ENCODE data around the gene PSAT1.
"Not testable (repeated sequence)": the region's sequence is repeated elsewhere in the genome, so short reads cannot be mapped to it uniquely, and the experiment has no call there.

PSAT1 gene

GRCh38 chr9:78296893-78297671 lies at the start of gene PSAT1:
PSAT1 (plus strand) TSS chr9:78297125; CDS start chr9:78297211, 86 bp downstream.
- DNase-seq, result peak; percentile 62 to 94 (median 89)

- DNase-seq, result no peak
These were observed 48.3 kb upstream of the PSAT1 start for GRCh38 chr9:78248635-78249034.

GRCh38 chr9:78249542-78249941 lies 47.4 kb upstream of the PSAT1 start:
- DNase-seq, result no peak

GRCh38 chr9:78252616-78253015 lies 44.3 kb upstream of the PSAT1 start:
- no peak for DNase-seq

GRCh38 chr9:78253285-78253684 lies 43.6 kb upstream of the PSAT1 start:
- no peak for DNase-seq

GRCh38 chr9:78261403-78262001 lies 35.4 kb upstream of the PSAT1 start:
- no peak for DNase-seq

- DNase-seq, result no peak
These were observed 34.3 kb upstream of the PSAT1 start for GRCh38 chr9:78262655-78263054.

GRCh38 chr9:78267889-78268288 lies 29.0 kb upstream of the PSAT1 start:
- DNase-seq, result no peak

GRCh38 chr9:78269784-78270183 lies 27.1 kb upstream of the PSAT1 start:
- no peak for DNase-seq

- no peak for DNase-seq
These were observed 24.6 kb upstream of the PSAT1 start for GRCh38 chr9:78272307-78272706.

- DNase-seq, result no peak
These were observed 23.2 kb upstream of the PSAT1 start for GRCh38 chr9:78273761-78274160.

GRCh38 chr9:78278177-78278777 lies 18.6 kb upstream of the PSAT1 start:
- no peak for DNase-seq

GRCh38 chr9:78278801-78279200 lies 18.1 kb upstream of the PSAT1 start:
- DNase-seq, result no peak

GRCh38 chr9:78280982-78281668 lies 15.8 kb upstream of the PSAT1 start:
- peak in 30 of 51 donors; percentile 6 to 59 (median 40) for DNase-seq

GRCh38 chr9:78284181-78284580 lies 12.7 kb upstream of the PSAT1 start:
- not testable (repeated sequence) for DNase-seq

GRCh38 chr9:78286125-78286524 lies 10.8 kb upstream of the PSAT1 start:
- no peak for DNase-seq

- no peak for DNase-seq
These were observed 10.0 kb upstream of the PSAT1 start for GRCh38 chr9:78286946-78287388.

- DNase-seq, result no peak
These were observed 8.6 kb upstream of the PSAT1 start for GRCh38 chr9:78288214-78288892.

- DNase-seq, result no peak
These were observed 7.5 kb upstream of the PSAT1 start for GRCh38 chr9:78289474-78289873.

GRCh38 chr9:78291240-78291925 lies 5.5 kb upstream of the PSAT1 start:
- DNase-seq, result no peak

GRCh38 chr9:78292026-78292425 lies 4.9 kb upstream of the PSAT1 start:
- no peak for DNase-seq
